Body of pancreas (tissue), 4 donors: ENCODE data around the gene MAMDC2. TPM values are rescaled to one million over a fixed set of nuclear protein-coding genes. Genes with fewer than 3 reads are reported as not detected.

Experiments
- ATAC-seq: fragments of 150-250 bp; one replicate; pipeline ENCODE4 v1.9.1; 2016
- DNase-seq, 4 donors: peaks; one replicate each; pipeline ENCODE4 v3.0.0-alpha.2; 2019
- H3K27ac ChIP-seq, 4 donors: fragments of 200-600 bp; sonication (generic); 1 replicate in 3 of 4; 2 replicates in 1 of 4; pipeline versions ENCODE4 v1.5.1 to v1.6.1; 2016 to 2019; ENCODE audit warnings: mild to moderate bottlenecking in 1 of 4, mixed read lengths in 1 of 4, moderate library complexity in 1 of 4
- H3K27me3 ChIP-seq, 2 donors: fragments of 200-600 bp; sonication (generic); one replicate each; pipeline ENCODE4 v1.6.0; 2016; ENCODE audit warnings: mild to moderate bottlenecking in 1 of 2
- H3K36me3 ChIP-seq, 2 donors: fragments of 200-600 bp; sonication (generic); replicated peaks in 1 of 2; 2 replicates each; pipeline ENCODE4 v1.5.1; 2016; ENCODE audit warnings: low read depth in 2 of 2; ENCODE audit not compliant: insufficient read depth in 1 of 2
- H3K4me1 ChIP-seq: fragments of 200-600 bp; sonication (generic); one replicate; pipeline ENCODE4 v1.6.0; 2016
- H3K4me3 ChIP-seq, 2 donors: fragments of 200-600 bp; sonication (generic); 1 replicate in 1 of 2; 2 replicates in 1 of 2; pipeline ENCODE4 v1.5.1; 2016 to 2019
- H3K9me3 ChIP-seq, 3 donors: fragments of 200-600 bp; sonication (generic); 1 replicate in 2 of 3; 2 replicates in 1 of 3; pipeline ENCODE4 v1.5.1; 2016
- POLR2A ChIP-seq, 3 donors: fragments of 450-650 bp; IDR thresholded peaks; one replicate each; pipeline ENCODE4 v1.6.1; 2016; ENCODE audit warnings: antibody characterized with exemption in 3 of 3, mild to moderate bottlenecking in 2 of 3
- WGBS, 2 donors: methylation state at CpG; one replicate each; pipeline ENCODE4 v1.1.5; 2017; 5-methylcytosine and 5-hydroxymethylcytosine counted together
- intact Hi-C: fragments of 100-400 bp; cut with DNase I; formaldehyde crosslinking; loops from one replicate; pipeline ENCODE4 v1.15.1; 2023
- total RNA-seq, 2 donors: library from RNA; depleted of rRNA; stranded (reverse); fragments of >200 nt; gene quantifications; one replicate each; pipeline ENCODE4 v1.1.0, GENCODE V29; 2016
- TF ChIP-seq, protein P1 (sequence below), 7 experiments: fragments of 450-650 bp in 4 of 7; fragments of 200-600 bp in 3 of 7; sonication (generic) in 3 of 7; IDR thresholded peaks; one replicate each; pipeline ENCODE4 v1.5.1; 2016 to 2019; ENCODE audit warnings: antibody characterized with exemption in 7 of 7

Gene MAMDC2
- total RNA-seq, 2 donors from 2014 or later = 4.0 to 17.1 TPM

DNA sequence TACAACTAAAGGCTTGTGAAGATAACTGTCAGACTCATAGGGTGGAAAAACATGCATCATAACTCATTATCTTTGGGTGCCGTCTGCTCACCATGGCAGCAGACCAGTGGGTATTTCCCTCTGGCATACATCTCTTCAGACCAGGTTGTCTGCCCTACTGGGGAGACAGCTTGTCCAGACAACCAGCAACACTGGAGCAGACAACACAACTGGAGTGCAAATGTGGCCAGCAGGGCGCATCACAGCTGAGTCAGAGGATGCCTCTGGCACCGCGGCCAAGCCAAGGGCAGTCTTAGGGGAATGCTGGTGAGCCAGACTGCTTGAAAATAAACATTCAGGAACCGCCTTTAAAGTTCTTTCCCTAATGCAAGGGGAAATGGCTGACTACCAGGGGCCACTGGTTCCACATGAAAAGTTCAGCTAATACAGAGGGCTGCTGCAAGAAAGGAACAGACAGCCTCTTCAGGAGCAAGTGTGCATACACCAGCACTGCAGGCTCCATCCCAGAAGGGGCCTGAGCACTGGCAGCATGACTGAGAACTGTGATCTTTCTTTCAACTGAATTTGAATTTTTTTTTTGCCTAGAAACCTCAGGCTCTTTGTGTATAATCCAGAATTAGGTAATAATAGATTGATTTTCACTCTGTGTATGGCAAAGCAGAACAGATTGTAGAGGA, 77.3 kb downstream of the MAMDC2 start:
- peak; percentile 47 for ATAC-seq
- no peaks in the 10 kb centered on the region for H3K27me3 ChIP-seq
- no peak overlapping the region for H3K27ac ChIP-seq
- H3K36me3 ChIP-seq = no peaks in the 10 kb centered on the region
- H3K4me1 ChIP-seq = peaks cover 29% of the 10 kb centered on the region
- H3K4me3 ChIP-seq = no peak overlapping the region
- 76 to 89% methylated on average over 5 of the region's 5 CpGs for WGBS, 2 donors
- no peak for TF ChIP-seq POLR2A (IDR thresholded peaks at IDR 0.05)
- TF ChIP-seq, protein P1, sequence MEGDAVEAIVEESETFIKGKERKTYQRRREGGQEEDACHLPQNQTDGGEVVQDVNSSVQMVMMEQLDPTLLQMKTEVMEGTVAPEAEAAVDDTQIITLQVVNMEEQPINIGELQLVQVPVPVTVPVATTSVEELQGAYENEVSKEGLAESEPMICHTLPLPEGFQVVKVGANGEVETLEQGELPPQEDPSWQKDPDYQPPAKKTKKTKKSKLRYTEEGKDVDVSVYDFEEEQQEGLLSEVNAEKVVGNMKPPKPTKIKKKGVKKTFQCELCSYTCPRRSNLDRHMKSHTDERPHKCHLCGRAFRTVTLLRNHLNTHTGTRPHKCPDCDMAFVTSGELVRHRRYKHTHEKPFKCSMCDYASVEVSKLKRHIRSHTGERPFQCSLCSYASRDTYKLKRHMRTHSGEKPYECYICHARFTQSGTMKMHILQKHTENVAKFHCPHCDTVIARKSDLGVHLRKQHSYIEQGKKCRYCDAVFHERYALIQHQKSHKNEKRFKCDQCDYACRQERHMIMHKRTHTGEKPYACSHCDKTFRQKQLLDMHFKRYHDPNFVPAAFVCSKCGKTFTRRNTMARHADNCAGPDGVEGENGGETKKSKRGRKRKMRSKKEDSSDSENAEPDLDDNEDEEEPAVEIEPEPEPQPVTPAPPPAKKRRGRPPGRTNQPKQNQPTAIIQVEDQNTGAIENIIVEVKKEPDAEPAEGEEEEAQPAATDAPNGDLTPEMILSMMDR (IDR thresholded peaks at IDR 0.05) = no peak
- intact Hi-C loops = no loop called here
- peak in 3 of 4 donors; percentile 26 to 40 (median 30) for DNase-seq
- no peaks in the 10 kb centered on the region for H3K9me3 ChIP-seq

DNA sequence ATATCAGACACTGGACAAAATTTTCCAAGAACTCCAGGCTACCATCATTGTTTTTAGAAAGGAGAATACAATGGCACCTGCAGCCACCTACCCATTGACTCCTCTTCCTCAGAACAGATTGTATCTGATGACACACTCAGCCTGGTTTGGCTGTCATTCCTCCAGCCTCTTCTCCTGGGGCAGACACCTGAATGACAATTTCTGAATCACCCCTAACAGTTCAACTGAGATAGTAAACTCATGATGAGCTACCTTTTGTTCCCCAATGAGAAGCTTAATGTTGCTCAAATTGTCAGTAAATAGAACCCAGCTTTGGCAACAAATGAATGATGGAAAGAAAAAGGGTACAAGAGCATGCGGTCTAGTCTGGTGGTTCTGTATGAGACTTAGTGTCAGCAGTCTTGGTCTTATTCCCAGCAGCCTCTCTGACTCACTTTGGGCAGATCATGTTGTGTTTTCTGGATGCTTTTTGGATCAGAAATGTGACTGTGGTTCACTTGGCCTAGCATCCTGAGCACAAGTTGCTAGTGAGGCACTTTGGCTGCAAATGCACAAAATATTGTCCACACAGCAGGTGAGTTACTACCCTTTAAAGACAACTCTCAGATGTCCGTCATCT, 78.3 kb downstream of the MAMDC2 start:
- H3K36me3 ChIP-seq = no peaks in the 10 kb centered on the region
- H3K9me3 ChIP-seq = no peaks in the 10 kb centered on the region
- WGBS, 2 donors = 50 to 53% methylated on average over 2 of the region's 2 CpGs
- peaks cover 39% of the 10 kb centered on the region for H3K4me1 ChIP-seq
- no peak overlapping the region for H3K4me3 ChIP-seq
- intact Hi-C loops = no loop called here
- DNase-seq (no peak), ATAC-seq (no peak)
- TF ChIP-seq, protein P1 (IDR thresholded peaks at IDR 0.05) = no peak
- no peak for TF ChIP-seq POLR2A (IDR thresholded peaks at IDR 0.05)
- no peaks in the 10 kb centered on the region for H3K27me3 ChIP-seq
- H3K27ac ChIP-seq = no peak overlapping the region

DNA sequence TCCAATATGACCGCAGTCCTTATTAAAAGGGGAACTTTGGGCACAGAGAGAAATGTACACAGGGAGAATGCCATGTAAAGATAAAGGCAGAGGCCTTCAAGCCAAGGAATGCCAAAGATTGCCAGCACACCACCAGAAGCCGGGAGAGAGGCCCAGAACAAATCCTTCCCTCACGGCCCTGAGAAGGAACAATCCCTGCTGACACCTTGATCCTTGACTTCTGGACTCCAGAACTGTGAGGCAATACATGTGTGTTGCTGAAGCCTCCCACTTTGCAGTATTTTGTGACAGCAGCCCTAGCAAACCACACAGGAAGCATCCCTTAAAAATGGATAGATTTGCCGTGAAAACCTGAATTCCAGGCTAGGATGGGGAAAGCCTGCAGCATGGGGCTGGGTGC, 80.0 kb downstream of the MAMDC2 start:
- ATAC-seq (peak; percentile 45), DNase-seq (peak in 3 of 4 donors; percentile 10 to 40 (median 26))
- H3K4me1 ChIP-seq = peaks cover 55% of the 10 kb centered on the region
- no peaks in the 10 kb centered on the region for H3K9me3 ChIP-seq
- no peak for TF ChIP-seq POLR2A (IDR thresholded peaks at IDR 0.05)
- TF ChIP-seq, protein P1 (IDR thresholded peaks at IDR 0.05) = no peak
- 68 to 69% methylated on average over 4 of the region's 4 CpGs for WGBS, 2 donors
- H3K36me3 ChIP-seq = no peaks in the 10 kb centered on the region
- intact Hi-C loops = no loop called here
- H3K4me3 ChIP-seq = no peak overlapping the region
- no peak overlapping the region for H3K27ac ChIP-seq
- no peaks in the 10 kb centered on the region for H3K27me3 ChIP-seq

DNA sequence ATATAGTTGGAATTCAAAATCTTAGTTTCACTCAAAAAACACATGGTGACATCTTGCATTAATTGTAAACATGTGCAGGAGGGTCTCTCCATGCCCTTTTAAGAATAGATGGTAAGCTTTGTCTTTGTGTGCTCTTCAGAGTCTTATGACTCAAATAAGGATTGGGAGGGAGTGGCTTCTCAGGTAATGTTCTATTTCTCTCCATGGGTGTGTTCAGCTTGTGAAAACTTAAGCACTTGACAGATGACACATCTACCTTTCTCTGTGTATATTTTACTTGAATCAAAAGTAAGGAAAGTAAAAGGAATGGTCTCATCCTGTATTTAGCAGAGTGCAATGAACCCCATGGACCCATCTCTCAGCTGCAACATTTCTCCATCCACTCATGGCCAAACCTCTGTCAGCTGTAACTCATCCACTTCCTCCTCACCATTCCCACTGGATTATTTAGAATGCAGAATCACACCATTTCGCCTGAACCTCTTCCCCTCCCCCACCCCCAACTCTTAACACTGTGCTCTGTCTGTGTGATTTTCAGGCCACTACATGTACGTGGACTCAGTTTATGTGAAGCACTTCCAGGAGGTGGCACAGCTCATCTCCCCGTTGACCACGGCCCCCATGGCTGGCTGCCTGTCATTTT, 82.1 kb downstream of the MAMDC2 start:
- Histone ChIP-seq H3K9me3 (no peaks in the 10 kb centered on the region), H3K4me3 (no peak overlapping the region), H3K36me3 (no peaks in the 10 kb centered on the region), H3K27me3 (no peaks in the 10 kb centered on the region), H3K4me1 (peaks cover 57% of the 10 kb centered on the region), H3K27ac (no peak overlapping the region)
- intact Hi-C loops = no loop called here
- TF ChIP-seq, protein P1 (IDR thresholded peaks at IDR 0.05) = no peak
- no peak for TF ChIP-seq POLR2A (IDR thresholded peaks at IDR 0.05)
- DNase-seq (no peak), ATAC-seq (no peak)
- 88 to 91% methylated on average over 4 of the region's 4 CpGs for WGBS, 2 donors
